Neural crest cell (in vitro differentiated cells): ENCODE measurements around the gene ANOS1. TPM values are rescaled to one million over a fixed set of nuclear protein-coding genes. Genes with fewer than 3 reads are reported as not detected.

Source experiments
- DNase-seq: peaks from one replicate; pipeline ENCODE4 v3.0.0; 2021; ENCODE audit warnings: low read depth, mixed read lengths, low spot score
- H3K27ac Mint-ChIP-seq: one replicate; pipeline ENCODE4 v1.8.0; 2021; ENCODE audit warnings: mild to moderate bottlenecking, mixed read lengths; ENCODE audit not compliant: unreplicated experiment
- H3K27me3 Mint-ChIP-seq: 2 replicates; pipeline ENCODE4 v1.8.0; 2021; ENCODE audit warnings: low read depth, mild to moderate bottlenecking, mixed read lengths
- H3K36me3 Mint-ChIP-seq: 2 replicates; pipeline ENCODE4 v1.8.0; 2021; ENCODE audit warnings: low read depth, mild to moderate bottlenecking, mixed read lengths
- H3K4me1 Mint-ChIP-seq: 2 replicates; pipeline ENCODE4 v1.8.0; 2021; ENCODE audit warnings: mixed read lengths
- H3K4me3 Mint-ChIP-seq: one replicate; pipeline ENCODE4 v1.8.0; 2021; ENCODE audit warnings: mild to moderate bottlenecking, mixed read lengths
- H3K9me3 Mint-ChIP-seq: 2 replicates; pipeline ENCODE4 v1.8.0; 2021; ENCODE audit warnings: mixed read lengths
- total RNA-seq: library from RNA; stranded (reverse); gene quantifications from 2 replicates; pipeline ENCODE4 v1.2.1, GENCODE V29; 2021
- TF ChIP-seq, protein P1 (sequence below): fragments of 200-600 bp; sonication (generic); conservative IDR thresholded peaks from 2 replicates; pipeline ENCODE4 v1.5.0; 2021; ENCODE audit warnings: antibody characterized with exemption, mild to moderate bottlenecking

ANOS1 gene
- total RNA-seq, 1 donor from 2014 or later = 18.1 TPM

DNA sequence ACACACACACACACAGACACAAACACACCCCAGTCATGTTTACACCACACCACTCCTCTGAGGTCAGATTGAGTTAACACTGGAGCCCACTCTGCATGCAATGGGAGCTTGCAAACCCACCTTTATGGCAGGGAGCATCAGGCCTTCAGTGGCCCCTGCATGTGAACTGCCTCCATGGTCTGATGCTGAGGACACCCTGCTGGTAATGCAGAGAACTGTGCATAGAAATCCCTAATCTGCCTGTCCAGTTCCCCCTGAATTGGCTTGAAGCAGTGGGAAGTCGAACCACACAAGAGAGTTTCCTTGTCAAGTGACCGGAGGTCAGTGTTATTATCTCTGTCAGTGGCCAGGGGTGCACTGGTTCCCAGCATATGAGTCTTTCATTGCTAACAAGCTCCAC is 59.8 kb downstream of the ANOS1 start:
- DNase-seq = no peak
- Mint-ChIP-seq H3K36me3 (peaks cover 8% of the 10 kb centered on the region), H3K4me1 (peaks cover 49% of the 10 kb centered on the region), H3K27ac (peak overlapping the region; percentile 31), H3K9me3 (peaks cover 4% of the 10 kb centered on the region), H3K4me3 (no peak overlapping the region), H3K27me3 (no peaks in the 10 kb centered on the region)
- TF ChIP-seq, protein P1, sequence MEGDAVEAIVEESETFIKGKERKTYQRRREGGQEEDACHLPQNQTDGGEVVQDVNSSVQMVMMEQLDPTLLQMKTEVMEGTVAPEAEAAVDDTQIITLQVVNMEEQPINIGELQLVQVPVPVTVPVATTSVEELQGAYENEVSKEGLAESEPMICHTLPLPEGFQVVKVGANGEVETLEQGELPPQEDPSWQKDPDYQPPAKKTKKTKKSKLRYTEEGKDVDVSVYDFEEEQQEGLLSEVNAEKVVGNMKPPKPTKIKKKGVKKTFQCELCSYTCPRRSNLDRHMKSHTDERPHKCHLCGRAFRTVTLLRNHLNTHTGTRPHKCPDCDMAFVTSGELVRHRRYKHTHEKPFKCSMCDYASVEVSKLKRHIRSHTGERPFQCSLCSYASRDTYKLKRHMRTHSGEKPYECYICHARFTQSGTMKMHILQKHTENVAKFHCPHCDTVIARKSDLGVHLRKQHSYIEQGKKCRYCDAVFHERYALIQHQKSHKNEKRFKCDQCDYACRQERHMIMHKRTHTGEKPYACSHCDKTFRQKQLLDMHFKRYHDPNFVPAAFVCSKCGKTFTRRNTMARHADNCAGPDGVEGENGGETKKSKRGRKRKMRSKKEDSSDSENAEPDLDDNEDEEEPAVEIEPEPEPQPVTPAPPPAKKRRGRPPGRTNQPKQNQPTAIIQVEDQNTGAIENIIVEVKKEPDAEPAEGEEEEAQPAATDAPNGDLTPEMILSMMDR = peak; percentile 49

DNA sequence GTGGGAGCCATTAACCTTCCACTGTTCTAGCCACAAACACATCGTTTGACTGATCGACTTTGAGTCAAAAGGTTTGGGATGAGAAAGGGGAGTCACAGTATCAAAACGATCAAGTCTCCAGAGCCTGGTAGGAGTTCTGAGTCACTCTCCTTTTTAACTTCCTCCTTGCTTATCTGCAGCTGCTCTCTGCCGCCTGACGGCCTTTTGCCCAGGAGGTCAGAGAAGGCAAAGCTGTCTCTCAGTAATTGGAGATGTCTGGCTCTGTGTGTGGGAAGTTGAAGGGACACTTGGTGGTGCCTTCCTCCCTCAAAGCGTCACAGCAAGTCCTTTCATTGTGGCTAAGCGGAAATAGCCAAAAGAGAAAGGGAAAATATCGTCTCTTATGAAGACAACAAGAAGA is 63.1 kb downstream of the ANOS1 start:
- TF ChIP-seq, protein P1 = no peak
- Mint-ChIP-seq H3K4me3 (peak overlapping the region; percentile 4), H3K27ac (peak overlapping the region; percentile 0)

DNA sequence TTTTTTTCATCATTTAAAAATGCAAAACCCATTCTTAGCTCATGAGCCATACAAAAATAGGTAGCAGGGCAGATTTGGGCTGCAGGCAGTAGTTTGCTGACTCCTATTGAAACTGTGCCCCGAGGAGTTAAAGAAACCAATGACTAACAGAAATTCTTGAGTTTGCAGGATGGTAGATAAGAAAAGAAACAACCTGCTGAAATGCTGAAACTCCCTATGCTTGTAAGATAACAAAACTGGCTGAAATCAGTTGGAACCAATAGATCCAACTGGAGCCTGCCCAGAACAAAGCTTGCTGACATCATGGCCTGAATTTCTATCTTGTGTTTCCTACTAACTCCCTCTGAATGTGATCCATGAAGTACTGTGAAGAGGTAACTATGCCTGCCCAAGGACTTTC is 68.6 kb downstream of the ANOS1 start:
- DNase-seq = no peak
- H3K4me3 Mint-ChIP-seq = no peak overlapping the region
- H3K9me3 Mint-ChIP-seq = no peaks in the 10 kb centered on the region
- H3K4me1 Mint-ChIP-seq = peaks cover 19% of the 10 kb centered on the region
- H3K27ac Mint-ChIP-seq = no peak overlapping the region
- H3K27me3 Mint-ChIP-seq = no peaks in the 10 kb centered on the region
- TF ChIP-seq, protein P1 = no peak
- peaks cover 4% of the 10 kb centered on the region for H3K36me3 Mint-ChIP-seq

More for the DNA sequence above, 63.1 kb downstream of the ANOS1 start:
- peaks cover 38% of the 10 kb centered on the region for H3K4me1 Mint-ChIP-seq
- peaks cover 5% of the 10 kb centered on the region for H3K36me3 Mint-ChIP-seq
- H3K9me3 Mint-ChIP-seq = peaks cover 4% of the 10 kb centered on the region
- no peaks in the 10 kb centered on the region for H3K27me3 Mint-ChIP-seq
- no peak for DNase-seq

DNA sequence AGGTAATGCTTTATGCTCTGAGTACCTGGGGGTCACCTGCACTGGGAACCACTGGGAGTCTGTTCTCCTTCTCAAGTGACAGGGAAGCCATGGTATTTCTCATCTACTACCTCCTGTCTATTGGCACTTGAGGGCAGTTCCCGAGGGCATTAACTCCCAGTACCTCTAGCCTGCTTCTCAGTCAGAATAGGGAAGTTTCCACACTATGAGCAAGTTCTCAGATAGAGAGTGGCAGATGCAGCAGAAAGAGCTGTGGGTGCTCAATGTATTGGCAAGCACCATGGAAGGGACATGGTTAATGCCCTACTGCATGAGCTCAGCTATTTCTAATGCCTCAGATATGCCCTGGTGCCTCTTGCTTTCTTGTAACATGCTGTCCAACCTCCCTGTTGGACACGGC is 74.1 kb downstream of the ANOS1 start:
- TF ChIP-seq, protein P1 = no peak
- no peak overlapping the region for H3K27ac Mint-ChIP-seq
- peaks cover 13% of the 10 kb centered on the region for H3K4me1 Mint-ChIP-seq
- peaks cover 7% of the 10 kb centered on the region for H3K9me3 Mint-ChIP-seq
- no peaks in the 10 kb centered on the region for H3K27me3 Mint-ChIP-seq
- peaks cover 9% of the 10 kb centered on the region for H3K36me3 Mint-ChIP-seq
- H3K4me3 Mint-ChIP-seq = no peak overlapping the region
- no peak for DNase-seq

DNA sequence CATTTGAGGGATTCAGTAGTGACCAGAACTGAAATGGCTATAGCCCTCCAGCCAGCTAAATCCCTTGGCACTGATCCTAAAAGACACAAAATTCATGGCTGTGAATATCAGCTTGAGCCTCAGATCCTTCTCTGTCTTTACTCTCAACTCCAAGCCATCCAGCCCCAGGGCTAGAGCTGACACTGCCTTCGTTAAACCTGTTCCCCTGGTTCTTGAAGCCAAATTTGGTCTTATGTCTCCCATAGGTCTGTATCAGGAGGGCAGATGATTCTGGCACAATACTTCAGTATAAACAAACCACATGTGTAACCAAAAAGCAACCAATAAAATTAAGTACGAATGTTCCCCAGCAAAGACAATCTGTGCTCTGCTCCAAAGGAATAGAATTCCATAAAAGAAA is 78.0 kb downstream of the ANOS1 start:
- no peak overlapping the region for H3K27ac Mint-ChIP-seq
- TF ChIP-seq, protein P1 = no peak
- peaks cover 6% of the 10 kb centered on the region for H3K36me3 Mint-ChIP-seq
- no peak for DNase-seq
- H3K4me3 Mint-ChIP-seq = no peak overlapping the region
- peaks cover 7% of the 10 kb centered on the region for H3K9me3 Mint-ChIP-seq
- peaks cover 14% of the 10 kb centered on the region for H3K4me1 Mint-ChIP-seq
- no peaks in the 10 kb centered on the region for H3K27me3 Mint-ChIP-seq

DNA sequence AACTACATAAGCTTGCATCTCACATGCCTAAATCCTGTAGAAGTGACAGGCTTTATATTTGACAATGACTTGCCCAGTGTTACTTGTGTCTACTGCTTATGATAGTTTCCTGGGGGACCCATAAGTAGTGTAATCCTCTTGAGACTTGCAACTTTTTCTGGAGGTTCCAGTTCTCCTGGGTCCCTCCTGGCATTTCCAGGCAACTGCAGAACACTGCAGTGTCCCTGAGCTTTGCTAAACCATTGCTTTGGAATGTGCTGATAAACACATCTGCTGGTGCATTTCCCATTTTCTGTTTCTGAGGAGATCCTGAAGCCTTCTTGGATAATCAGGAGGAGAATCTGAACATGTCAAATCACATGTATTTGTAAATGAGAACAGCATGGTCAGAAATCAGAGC is 82.0 kb downstream of the ANOS1 start:
- TF ChIP-seq, protein P1 = no peak
- no peak overlapping the region for H3K27ac Mint-ChIP-seq
- H3K4me3 Mint-ChIP-seq = no peak overlapping the region
- H3K27me3 Mint-ChIP-seq = no peaks in the 10 kb centered on the region
- H3K36me3 Mint-ChIP-seq = peaks cover 6% of the 10 kb centered on the region
- DNase-seq = no peak
- H3K9me3 Mint-ChIP-seq = peaks cover 5% of the 10 kb centered on the region
- H3K4me1 Mint-ChIP-seq = peaks cover 18% of the 10 kb centered on the region
